Thymus (tissue), 11 donors: ENCODE measurements around the gene TLCD3B. TPM values are rescaled to one million over a fixed set of nuclear protein-coding genes. Genes with fewer than 3 reads are reported as not detected.
"Not testable (repeated sequence)": the region's sequence is repeated elsewhere in the genome, so short reads cannot be mapped to it uniquely, and the experiment has no call there.

ENCODE experiments used
- DNase-seq, 9 donors: peaks; one replicate each; pipeline ENCODE4 v3.0.0-alpha.2; 2013; ENCODE audit warnings: low spot score in 9 of 9, low read depth in 6 of 9, missing footprints in 1 of 9
- H3K27ac ChIP-seq, 2 donors: one replicate each; pipeline ENCODE4 v1.5.1; 2013; ENCODE audit warnings: control low read depth in 1 of 2, low read depth in 1 of 2, low read length in 1 of 2, mild to moderate bottlenecking in 1 of 2, moderate library complexity in 1 of 2
- H3K27me3 ChIP-seq, 2 donors: one replicate each; pipeline ENCODE4 v1.5.1; 2013; ENCODE audit warnings: low read length in 1 of 2; ENCODE audit not compliant: control insufficient read depth in 2 of 2, insufficient read depth in 1 of 2
- H3K36me3 ChIP-seq, 2 donors: one replicate each; pipeline ENCODE4 v1.5.1; 2013; ENCODE audit warnings: low read length in 1 of 2, mild to moderate bottlenecking in 1 of 2, moderate library complexity in 1 of 2; ENCODE audit not compliant: control insufficient read depth in 2 of 2, insufficient read depth in 2 of 2
- H3K4me1 ChIP-seq, 2 donors: one replicate each; pipeline ENCODE4 v1.5.1; 2013; ENCODE audit warnings: low read length in 2 of 2; ENCODE audit not compliant: control insufficient read depth in 2 of 2, insufficient read depth in 2 of 2
- H3K4me3 ChIP-seq, 2 donors: one replicate each; pipeline ENCODE4 v1.5.1; 2013; ENCODE audit warnings: low read length in 2 of 2, control low read depth in 1 of 2, mild to moderate bottlenecking in 1 of 2
- H3K9me3 ChIP-seq, 2 donors: one replicate each; pipeline ENCODE4 v1.5.1; 2013; ENCODE audit warnings: low read length in 1 of 2, mild to moderate bottlenecking in 1 of 2; ENCODE audit not compliant: control insufficient read depth in 2 of 2, insufficient read depth in 1 of 2
- WGBS: extraction: QIAGEN DNeasy Blood & Tissue Kit; methylation state at CpG from one replicate; pipeline ENCODE4 v1.1.7; 2013; 5-methylcytosine and 5-hydroxymethylcytosine counted together
- polyA plus RNA-seq: library from polyadenylated mRNA; stranded (reverse); fragments of 200-250 nt; gene quantifications from one replicate; pipeline ENCODE4 v1.2.3, GENCODE V29; 2013
- total RNA-seq: library from RNA; stranded (reverse); fragments of 120-200 nt; gene quantifications from one replicate; pipeline ENCODE4 v1.2.4, GENCODE V29; 2013
- donor health status: healthy.

The TLCD3B gene
- total and polyA plus RNA-seq, 2 donors = 0.24 to 0.68 TPM

GRCh38 chr16:30023586-30023985 lies 7.5 kb downstream of the TLCD3B start:
- WGBS = 92% methylated on average over 11 of the region's 11 CpGs
- no peak overlapping the region for H3K27ac ChIP-seq
- peaks cover 0 to 9% of the 10 kb centered on the region in 2 donors for H3K9me3 ChIP-seq
- peaks cover 8 to 79% of the 10 kb centered on the region in 2 donors for H3K27me3 ChIP-seq
- peaks cover 0 to 12% of the 10 kb centered on the region in 2 donors for H3K4me1 ChIP-seq
- no peaks in the 10 kb centered on the region for H3K36me3 ChIP-seq
- DNase-seq = no peak
- no peak overlapping the region for H3K4me3 ChIP-seq

DNA sequence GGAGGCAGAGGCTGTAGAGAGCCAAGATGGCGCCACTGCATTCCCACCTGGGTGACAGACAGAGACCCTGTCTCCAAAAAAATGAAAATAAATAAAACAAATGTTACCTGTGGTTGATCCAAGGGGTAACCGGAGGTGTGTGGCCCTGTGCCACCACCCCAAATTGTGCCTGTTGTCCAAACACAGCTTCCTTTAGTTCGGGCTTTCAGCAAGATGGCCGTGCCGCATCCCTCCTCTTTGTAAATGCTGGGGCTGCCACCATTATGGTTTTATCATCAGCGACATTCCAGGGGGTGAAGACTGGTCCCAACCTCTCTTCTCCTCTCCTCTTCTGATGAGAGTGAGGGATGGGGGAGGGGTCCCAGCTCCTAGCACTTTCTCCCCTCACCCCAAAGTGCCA lies 8.2 kb downstream of the TLCD3B start, which contains the start of gene C16orf92:
Gene C16orf92 (plus strand): TSS at position 312 of the 400 bp plus-strand sequence. CDS start 143 bp downstream, outside the sequence.
- no peaks in the 10 kb centered on the region for H3K36me3 ChIP-seq
- 94% methylated on average over 6 of the region's 6 CpGs for WGBS
- no peak for DNase-seq
- peaks cover 2 to 72% of the 10 kb centered on the region in 2 donors for H3K27me3 ChIP-seq
- no peak within 1 kb of the TSS for H3K27ac ChIP-seq
- H3K4me3 ChIP-seq = no peak within 1 kb of the TSS
- H3K9me3 ChIP-seq = peaks cover 0 to 7% of the 10 kb centered on the region in 2 donors
- peaks cover 0 to 12% of the 10 kb centered on the region in 2 donors for H3K4me1 ChIP-seq

DNA sequence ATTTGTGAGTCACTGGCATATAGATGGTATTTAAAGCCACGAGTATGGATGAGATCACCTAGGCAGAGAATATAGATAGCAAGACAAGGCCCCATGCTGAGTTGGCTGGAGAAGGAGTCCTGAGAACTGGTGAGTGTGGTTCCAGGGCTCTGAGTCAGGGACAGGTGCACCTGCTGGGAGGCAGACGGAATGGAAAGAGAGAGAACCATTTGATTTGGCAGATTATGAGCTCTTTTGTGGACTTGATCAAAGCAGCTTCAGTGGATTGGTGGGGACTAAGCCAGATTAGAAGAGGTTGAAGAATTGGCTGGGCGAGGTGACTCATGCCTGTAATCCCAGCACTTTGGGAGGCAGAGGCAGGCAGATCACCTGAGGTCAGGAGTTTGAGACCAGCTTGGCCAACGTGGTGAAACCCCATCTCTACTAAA lies 12.3 kb downstream of the TLCD3B start:
- 88% methylated on average over 4 of the region's 4 CpGs for WGBS
- DNase-seq = no peak

DNA sequence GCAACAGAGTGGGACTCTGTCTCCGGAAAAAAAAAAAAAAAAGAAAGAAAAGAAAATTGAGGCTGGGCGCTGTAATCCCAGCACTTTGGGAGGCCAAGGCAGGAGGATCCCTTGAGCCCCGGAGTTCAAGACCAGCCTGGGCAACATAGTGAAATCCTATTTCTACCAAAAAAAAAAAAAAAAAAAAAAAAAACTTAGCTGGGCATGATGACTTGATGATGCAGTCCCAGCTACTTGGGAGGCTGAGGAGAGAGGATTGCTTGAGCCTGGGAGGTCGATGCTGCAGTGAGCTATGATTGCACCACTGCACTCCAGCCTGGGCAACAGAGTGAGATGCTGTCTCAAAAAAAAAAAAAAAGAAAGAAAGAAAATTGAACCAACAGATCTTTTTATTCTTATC lies 13.1 kb downstream of the TLCD3B start:
- not testable (repeated sequence) for H3K9me3 ChIP-seq, DNase-seq, H3K27ac ChIP-seq, H3K36me3 ChIP-seq, H3K4me3 ChIP-seq
- peaks cover 0 to 12% of the 10 kb centered on the region in 2 donors for H3K4me1 ChIP-seq
- peaks cover 0 to 51% of the 10 kb centered on the region in 2 donors for H3K27me3 ChIP-seq
- 95% methylated on average over 4 of the region's 4 CpGs for WGBS

More for the DNA sequence above, 12.3 kb downstream of the TLCD3B start:
- Histone ChIP-seq H3K9me3 (peaks cover 0 to 5% of the 10 kb centered on the region in 2 donors), H3K27ac (no peak overlapping the region), H3K36me3 (no peaks in the 10 kb centered on the region), H3K27me3 (peaks cover 0 to 51% of the 10 kb centered on the region in 2 donors), H3K4me3 (no peak overlapping the region), H3K4me1 (peaks cover 0 to 12% of the 10 kb centered on the region in 2 donors)

GRCh38 chr16:30017277-30017656 lies 13.8 kb downstream of the TLCD3B start:
- peaks cover 0 to 12% of the 10 kb centered on the region in 2 donors for H3K4me1 ChIP-seq
- 97% methylated on average over 2 of the region's 2 CpGs for whole genome bisulfite sequencing

GRCh38 chr16:30016555-30017276 lies 14.4 kb downstream of the TLCD3B start:
- no peak for DNase-seq
- 91% methylated on average over 8 of the region's 8 CpGs for WGBS
- Histone ChIP-seq H3K27me3 (peaks cover 8 to 62% of the 10 kb centered on the region in 2 donors), H3K4me3 (no peak overlapping the region), H3K4me1 (peaks cover 0 to 12% of the 10 kb centered on the region in 2 donors), H3K27ac (no peak overlapping the region), H3K36me3 (no peaks in the 10 kb centered on the region), H3K9me3 (peaks cover 1 to 9% of the 10 kb centered on the region in 2 donors)

More at GRCh38 chr16:30017277-30017656, 13.8 kb downstream of the TLCD3B start:
- Histone ChIP-seq H3K9me3 (peaks cover 0 to 5% of the 10 kb centered on the region in 2 donors), H3K4me3 (no peak overlapping the region), H3K27me3 (peaks cover 3 to 57% of the 10 kb centered on the region in 2 donors), H3K36me3 (no peaks in the 10 kb centered on the region), H3K27ac (no peak overlapping the region)
- no peak for DNase-seq

DNA sequence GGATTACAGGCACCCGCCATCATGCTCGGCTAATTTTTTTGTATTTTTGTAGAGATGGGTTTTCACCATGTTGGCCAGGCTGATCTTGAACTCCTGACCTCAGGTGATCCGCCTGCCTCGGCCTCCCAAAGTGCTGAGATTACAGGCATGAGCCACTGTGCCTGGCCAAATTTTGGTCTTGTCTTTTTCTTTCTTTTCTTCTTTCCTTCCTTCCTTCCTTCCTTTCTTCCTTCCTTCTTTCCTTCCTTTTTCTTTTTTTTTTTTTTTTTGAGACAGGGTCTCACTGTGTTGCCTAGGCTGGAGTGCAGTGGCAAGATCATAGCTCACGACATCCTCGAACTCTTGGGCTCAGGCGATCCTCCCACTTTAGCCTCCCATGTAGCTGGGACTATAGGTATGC lies 15.6 kb downstream of the TLCD3B start:
- WGBS = 98% methylated on average over 7 of the region's 7 CpGs
- not testable (repeated sequence) for DNase-seq, H3K4me3 ChIP-seq, H3K9me3 ChIP-seq, H3K27ac ChIP-seq, H3K4me1 ChIP-seq, H3K36me3 ChIP-seq
- H3K27me3 ChIP-seq = peaks cover 20 to 62% of the 10 kb centered on the region in 2 donors

DNA sequence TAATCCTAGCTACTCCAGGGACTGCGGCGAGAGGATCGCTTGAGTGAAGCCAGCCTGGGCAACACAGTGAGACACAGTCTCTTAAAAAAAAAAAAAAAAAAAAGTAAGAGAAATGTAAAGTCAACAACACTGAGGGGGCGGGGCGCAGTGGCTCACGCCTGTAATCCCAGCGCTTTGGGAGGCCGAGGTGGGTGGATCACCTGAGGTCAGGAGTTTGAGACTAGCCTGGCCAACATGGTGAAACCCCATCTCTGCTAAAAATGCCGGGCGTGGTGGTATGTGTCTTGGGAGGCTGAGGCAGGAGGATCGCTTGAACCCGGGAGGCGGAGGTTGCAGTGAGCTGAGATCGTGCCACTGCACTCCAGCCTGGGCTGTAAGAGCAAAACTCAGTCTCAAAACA lies 18.5 kb downstream of the TLCD3B start:
- not testable (repeated sequence) for H3K27ac ChIP-seq, H3K4me3 ChIP-seq, H3K36me3 ChIP-seq, DNase-seq
- Histone ChIP-seq H3K27me3 (peaks cover 29 to 74% of the 10 kb centered on the region in 2 donors), H3K4me1 (peaks cover 7 to 12% of the 10 kb centered on the region in 2 donors), H3K9me3 (peaks cover 1 to 10% of the 10 kb centered on the region in 2 donors)
- 87% methylated on average over 14 of the region's 14 CpGs for WGBS

GRCh38 chr16:30011714-30012504 lies 19.2 kb downstream of the TLCD3B start:
- no peak overlapping the region for H3K27ac ChIP-seq
- H3K4me1 ChIP-seq = peaks cover 7 to 12% of the 10 kb centered on the region in 2 donors
- peak overlapping the region in 1 of 2 donors; percentile 53 for H3K4me3 ChIP-seq
- H3K27me3 ChIP-seq = peaks cover 29 to 74% of the 10 kb centered on the region in 2 donors
- peaks cover 0 to 5% of the 10 kb centered on the region in 2 donors for H3K36me3 ChIP-seq
- 25% methylated on average over 31 of the region's 31 CpGs for WGBS
- H3K9me3 ChIP-seq = peaks cover 1 to 10% of the 10 kb centered on the region in 2 donors
- no peak for DNase-seq
